ENCODE data around the gene PRDM5.

GRCh38 chr4:120877021-120877420, 45.5 kb downstream of the PRDM5 start:
- no peak for TF ChIP-seq POLR2AphosphoS5 (IDR thresholded peaks at IDR 0.05; ENCODE audit: low read depth, low read length)
- no peak for TF ChIP-seq TAF1 (IDR thresholded peaks at IDR 0.05; ENCODE audit: borderline replicate concordance, insufficient read depth, low read length)
- TF ChIP-seq, protein P1, sequence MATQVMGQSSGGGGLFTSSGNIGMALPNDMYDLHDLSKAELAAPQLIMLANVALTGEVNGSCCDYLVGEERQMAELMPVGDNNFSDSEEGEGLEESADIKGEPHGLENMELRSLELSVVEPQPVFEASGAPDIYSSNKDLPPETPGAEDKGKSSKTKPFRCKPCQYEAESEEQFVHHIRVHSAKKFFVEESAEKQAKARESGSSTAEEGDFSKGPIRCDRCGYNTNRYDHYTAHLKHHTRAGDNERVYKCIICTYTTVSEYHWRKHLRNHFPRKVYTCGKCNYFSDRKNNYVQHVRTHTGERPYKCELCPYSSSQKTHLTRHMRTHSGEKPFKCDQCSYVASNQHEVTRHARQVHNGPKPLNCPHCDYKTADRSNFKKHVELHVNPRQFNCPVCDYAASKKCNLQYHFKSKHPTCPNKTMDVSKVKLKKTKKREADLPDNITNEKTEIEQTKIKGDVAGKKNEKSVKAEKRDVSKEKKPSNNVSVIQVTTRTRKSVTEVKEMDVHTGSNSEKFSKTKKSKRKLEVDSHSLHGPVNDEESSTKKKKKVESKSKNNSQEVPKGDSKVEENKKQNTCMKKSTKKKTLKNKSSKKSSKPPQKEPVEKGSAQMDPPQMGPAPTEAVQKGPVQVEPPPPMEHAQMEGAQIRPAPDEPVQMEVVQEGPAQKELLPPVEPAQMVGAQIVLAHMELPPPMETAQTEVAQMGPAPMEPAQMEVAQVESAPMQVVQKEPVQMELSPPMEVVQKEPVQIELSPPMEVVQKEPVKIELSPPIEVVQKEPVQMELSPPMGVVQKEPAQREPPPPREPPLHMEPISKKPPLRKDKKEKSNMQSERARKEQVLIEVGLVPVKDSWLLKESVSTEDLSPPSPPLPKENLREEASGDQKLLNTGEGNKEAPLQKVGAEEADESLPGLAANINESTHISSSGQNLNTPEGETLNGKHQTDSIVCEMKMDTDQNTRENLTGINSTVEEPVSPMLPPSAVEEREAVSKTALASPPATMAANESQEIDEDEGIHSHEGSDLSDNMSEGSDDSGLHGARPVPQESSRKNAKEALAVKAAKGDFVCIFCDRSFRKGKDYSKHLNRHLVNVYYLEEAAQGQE (IDR thresholded peaks at IDR 0.05; ENCODE audit: insufficient read depth in 1 of 2, low read depth in 2 of 2, low read length in 2 of 2): no peak
